ENCODE measurements around the gene RASSF3. TPM values are rescaled to one million over a fixed set of nuclear protein-coding genes. Genes with fewer than 3 reads are reported as not detected.
"Not testable (repeated sequence)": the region's sequence is repeated elsewhere in the genome, so short reads cannot be mapped to it uniquely, and the experiment has no call there.

The RASSF3 gene
- total RNA-seq, 1 donor from 2014 or later, result 29.5 TPM

DNA sequence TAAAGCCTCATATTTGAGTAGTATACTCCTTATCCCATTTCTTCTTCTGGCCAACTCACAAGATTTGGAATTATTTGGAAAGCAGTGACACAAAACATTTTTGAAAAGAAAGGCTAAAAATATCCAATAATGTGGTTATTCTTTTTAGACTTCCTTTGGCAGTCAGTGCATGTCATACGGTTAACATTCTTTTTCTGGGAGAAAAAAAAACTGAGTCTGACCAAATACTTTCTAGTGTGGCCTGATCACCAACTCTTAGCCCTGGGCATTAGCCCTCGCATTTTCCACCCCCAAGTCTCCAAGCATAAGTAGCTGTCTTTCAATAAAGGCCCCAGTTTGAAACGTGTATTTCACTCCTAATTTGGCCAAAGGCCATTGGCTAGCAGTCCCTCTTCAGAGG lies 5.9 kb downstream of the RASSF3 start:
- no peaks in the 10 kb centered on the region for H3K9me3 ChIP-seq
- no peak for TF ChIP-seq POLR2AphosphoS5 (IDR thresholded peaks at IDR 0.05; ENCODE audit: insufficient read depth in 1 of 2, low read depth in 1 of 2)
- TF ChIP-seq, protein P1, sequence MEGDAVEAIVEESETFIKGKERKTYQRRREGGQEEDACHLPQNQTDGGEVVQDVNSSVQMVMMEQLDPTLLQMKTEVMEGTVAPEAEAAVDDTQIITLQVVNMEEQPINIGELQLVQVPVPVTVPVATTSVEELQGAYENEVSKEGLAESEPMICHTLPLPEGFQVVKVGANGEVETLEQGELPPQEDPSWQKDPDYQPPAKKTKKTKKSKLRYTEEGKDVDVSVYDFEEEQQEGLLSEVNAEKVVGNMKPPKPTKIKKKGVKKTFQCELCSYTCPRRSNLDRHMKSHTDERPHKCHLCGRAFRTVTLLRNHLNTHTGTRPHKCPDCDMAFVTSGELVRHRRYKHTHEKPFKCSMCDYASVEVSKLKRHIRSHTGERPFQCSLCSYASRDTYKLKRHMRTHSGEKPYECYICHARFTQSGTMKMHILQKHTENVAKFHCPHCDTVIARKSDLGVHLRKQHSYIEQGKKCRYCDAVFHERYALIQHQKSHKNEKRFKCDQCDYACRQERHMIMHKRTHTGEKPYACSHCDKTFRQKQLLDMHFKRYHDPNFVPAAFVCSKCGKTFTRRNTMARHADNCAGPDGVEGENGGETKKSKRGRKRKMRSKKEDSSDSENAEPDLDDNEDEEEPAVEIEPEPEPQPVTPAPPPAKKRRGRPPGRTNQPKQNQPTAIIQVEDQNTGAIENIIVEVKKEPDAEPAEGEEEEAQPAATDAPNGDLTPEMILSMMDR (IDR thresholded peaks at IDR 0.05), result no peak
- TF ChIP-seq POLR2A (IDR thresholded peaks at IDR 0.05), result no peak
- DNase-seq (ENCODE audit: extremely low spot score in 2 of 2), result no peak
- H3K4me3 ChIP-seq, result no peak overlapping the region
- peak overlapping the region; percentile 47 for H3K27ac ChIP-seq
- no peaks in the 10 kb centered on the region for H3K36me3 ChIP-seq
- intact Hi-C loops (cut with DNase I), result loop anchor here (10.0 kb wide), 1 partner anchor 69 kb away; no protein-coding TSS in a partner anchor
- H3K27me3 ChIP-seq, result no peaks in the 10 kb centered on the region
- H3K4me1 ChIP-seq, result peaks cover 43% of the 10 kb centered on the region

DNA sequence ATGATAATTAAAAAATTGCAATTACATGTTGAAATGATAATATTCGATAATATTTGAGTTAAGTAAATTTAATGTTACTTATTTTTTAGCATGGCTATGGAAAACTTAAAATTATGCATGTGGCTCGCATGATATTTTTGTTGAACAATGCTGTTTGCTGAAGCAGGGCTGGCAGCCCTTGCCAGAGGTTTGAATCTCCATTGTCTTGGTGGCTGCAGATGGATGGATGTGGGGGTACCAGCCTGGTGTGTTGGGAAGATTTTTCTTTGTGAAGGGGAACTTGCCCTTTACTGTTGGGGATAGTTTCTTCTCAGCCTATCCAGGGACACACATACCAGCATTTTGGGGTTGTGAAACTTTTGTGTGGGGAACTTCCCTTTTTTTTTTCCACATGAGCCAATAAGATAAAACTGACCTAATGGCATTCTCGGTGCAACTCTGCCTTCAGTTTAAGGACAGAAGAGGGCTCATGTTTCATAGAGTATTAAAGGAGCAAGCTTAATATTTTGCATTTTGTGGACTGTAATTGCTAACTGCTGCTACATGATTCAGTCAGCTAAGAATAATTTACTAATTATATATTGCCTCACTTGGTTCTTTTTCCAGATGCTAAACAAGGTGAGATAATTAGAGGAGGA lies 8.8 kb downstream of the RASSF3 start:
- Histone ChIP-seq H3K9me3 (no peaks in the 10 kb centered on the region), H3K4me3 (no peak overlapping the region), H3K27me3 (no peaks in the 10 kb centered on the region), H3K4me1 (peaks cover 36% of the 10 kb centered on the region), H3K27ac (peak overlapping the region; percentile 1), H3K36me3 (no peaks in the 10 kb centered on the region)
- TF ChIP-seq POLR2AphosphoS5 (IDR thresholded peaks at IDR 0.05; ENCODE audit: insufficient read depth in 1 of 2, low read depth in 1 of 2), result no peak
- TF ChIP-seq POLR2A (IDR thresholded peaks at IDR 0.05), result no peak
- TF ChIP-seq, protein P1 (IDR thresholded peaks at IDR 0.05), result no peak
- intact Hi-C loops (cut with DNase I), result loop anchor here (10.0 kb wide), 1 partner anchor 66 kb away; no protein-coding TSS in a partner anchor
- DNase-seq (ENCODE audit: extremely low spot score in 2 of 2), result no peak

DNA sequence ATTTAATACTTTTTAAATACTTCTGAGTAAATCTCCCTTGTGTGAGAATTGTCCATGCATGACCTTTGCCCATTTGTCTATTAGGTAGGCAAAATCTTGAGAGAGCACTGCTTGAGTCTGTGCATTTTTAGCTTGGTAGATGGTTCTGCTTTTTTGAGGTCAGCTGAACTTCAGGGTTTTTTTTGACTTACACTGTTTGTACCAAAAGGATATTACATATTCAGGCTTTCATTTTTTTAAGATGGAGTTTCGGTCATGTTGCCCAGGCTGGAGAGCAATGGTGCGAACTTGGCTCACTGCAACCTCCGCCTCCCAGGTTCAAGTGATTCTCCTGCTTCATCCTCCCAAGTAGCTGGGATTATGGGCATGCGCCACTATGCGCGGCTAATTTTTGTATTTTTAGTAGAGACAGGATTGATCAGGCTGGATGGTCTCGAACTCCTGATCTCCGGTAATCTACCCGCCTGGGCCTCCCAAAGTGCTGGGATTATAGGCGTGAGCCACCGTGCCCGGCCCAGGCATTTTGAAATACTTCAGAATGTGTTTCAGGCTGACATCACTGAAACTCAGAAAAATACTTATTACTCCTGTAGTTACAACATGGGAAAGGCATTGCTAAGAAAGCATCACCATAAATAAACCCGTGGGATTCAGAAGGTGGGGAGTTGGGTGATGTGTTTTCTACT lies 11.1 kb downstream of the RASSF3 start:
- H3K27me3 ChIP-seq, result no peaks in the 10 kb centered on the region
- H3K9me3 ChIP-seq, result no peaks in the 10 kb centered on the region
- no peak for TF ChIP-seq POLR2AphosphoS5 (IDR thresholded peaks at IDR 0.05; ENCODE audit: insufficient read depth in 1 of 2, low read depth in 1 of 2)
- no peak for DNase-seq (ENCODE audit: extremely low spot score in 2 of 2)
- no peaks in the 10 kb centered on the region for H3K36me3 ChIP-seq
- intact Hi-C loops (cut with DNase I), result no loop called here
- H3K4me3 ChIP-seq, result no peak overlapping the region
- H3K4me1 ChIP-seq, result peaks cover 49% of the 10 kb centered on the region
- H3K27ac ChIP-seq, result peak overlapping the region; percentile 25

DNA sequence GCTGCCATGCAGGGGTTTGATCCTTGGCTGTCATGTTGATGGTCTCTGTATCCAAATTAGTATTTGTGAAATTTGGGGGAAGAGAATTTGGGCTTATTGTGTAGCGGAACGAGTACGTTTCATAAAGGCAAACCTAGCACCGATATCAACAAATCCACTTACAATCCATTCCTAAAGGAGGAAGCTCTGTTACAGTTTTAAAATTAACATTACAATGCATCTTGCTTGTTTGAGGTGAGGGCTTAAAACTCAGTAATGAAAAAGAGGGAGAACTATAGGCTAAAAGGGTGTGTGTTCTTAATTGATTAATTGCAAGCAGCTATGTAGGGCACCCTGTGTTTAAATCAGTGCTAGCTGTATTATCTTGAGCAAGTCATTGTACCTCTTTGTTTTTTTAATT lies 13.7 kb downstream of the RASSF3 start:
- Histone ChIP-seq H3K27ac (peak overlapping the region; percentile 53), H3K9me3 (no peaks in the 10 kb centered on the region), H3K4me1 (peaks cover 52% of the 10 kb centered on the region), H3K36me3 (peaks cover 0 to under 1% of the 10 kb centered on the region in 2 donors), H3K27me3 (no peaks in the 10 kb centered on the region), H3K4me3 (no peak overlapping the region)
- intact Hi-C loops (cut with DNase I), result no loop called here
- DNase-seq (ENCODE audit: extremely low spot score in 2 of 2), result no peak
- TF ChIP-seq POLR2AphosphoS5 (IDR thresholded peaks at IDR 0.05; ENCODE audit: insufficient read depth in 1 of 2, low read depth in 1 of 2) (no peak), POLR2A (IDR thresholded peaks at IDR 0.05) (no peak)
- TF ChIP-seq, protein P1 (IDR thresholded peaks at IDR 0.05), result no peak

DNA sequence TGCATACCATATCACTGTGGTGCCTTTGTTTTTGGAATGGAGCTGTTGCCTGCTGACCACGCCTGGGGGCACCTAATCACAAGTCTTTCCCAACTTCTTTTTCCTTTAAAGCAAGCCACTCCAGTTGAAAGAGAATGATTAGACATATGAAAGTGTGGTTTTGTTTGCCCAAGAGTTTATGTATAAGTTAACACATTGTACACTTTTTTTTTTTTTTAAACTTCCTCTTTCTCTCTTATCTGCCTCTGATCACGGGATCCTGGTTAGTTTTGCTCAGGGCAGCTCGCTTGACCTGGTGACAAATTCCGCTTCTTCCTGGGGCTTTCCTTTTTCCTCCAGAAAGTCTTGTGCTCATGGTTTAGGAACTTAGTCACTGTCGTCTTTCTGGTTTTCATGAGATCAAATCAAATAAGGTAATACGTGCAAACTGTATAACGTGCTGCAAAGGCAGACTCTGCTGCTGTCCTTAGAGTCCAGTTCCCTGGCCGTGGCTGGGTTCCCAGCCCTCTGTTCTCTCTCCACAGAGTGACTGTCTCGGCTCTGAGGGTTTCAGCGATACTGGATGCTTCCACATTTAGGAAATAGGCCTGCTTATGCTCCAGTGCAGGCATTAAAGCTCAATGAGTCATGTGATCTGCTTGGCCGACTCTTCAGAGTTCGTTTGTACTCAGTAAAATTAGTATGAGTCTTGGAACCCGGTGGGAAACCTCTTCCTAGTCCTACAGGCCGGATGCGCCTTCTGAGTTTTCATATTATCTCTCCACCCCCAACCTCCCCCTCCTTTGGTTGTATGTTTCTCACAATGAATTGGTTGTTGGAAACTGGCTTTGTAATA lies 15.2 kb downstream of the RASSF3 start:
- TF ChIP-seq, protein P1 (IDR thresholded peaks at IDR 0.05), result no peak
- TF ChIP-seq POLR2A (IDR thresholded peaks at IDR 0.05) (no peak), POLR2AphosphoS5 (IDR thresholded peaks at IDR 0.05; ENCODE audit: insufficient read depth in 1 of 2, low read depth in 1 of 2) (peak; percentile 21 to 82)

DNA sequence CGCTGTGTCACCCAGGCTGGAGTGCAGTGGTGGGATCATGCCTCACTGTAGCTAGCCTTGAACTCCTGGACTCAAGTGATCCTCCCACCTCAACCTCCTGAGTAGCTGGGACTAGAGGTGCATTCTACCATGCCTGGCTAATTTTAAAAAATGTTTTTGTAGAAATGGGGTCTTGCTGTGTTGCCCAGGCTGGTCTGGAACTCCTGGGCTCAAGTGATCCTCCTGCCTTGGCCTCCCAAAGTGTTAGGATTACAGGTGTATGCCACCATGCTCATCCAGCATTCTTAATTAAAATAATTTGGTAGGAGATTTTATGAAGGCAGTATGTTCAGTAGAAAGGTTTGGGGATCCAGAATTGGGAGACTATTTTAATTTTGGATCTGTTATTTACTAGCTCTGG lies 16.3 kb downstream of the RASSF3 start:
- H3K4me3 ChIP-seq; DNase-seq (ENCODE audit: extremely low spot score in 2 of 2); H3K27me3 ChIP-seq; H3K9me3 ChIP-seq; H3K36me3 ChIP-seq; intact Hi-C loops (cut with DNase I): not testable (repeated sequence)
- peak overlapping the region; percentile 61 for H3K27ac ChIP-seq
- H3K4me1 ChIP-seq, result peaks cover 40% of the 10 kb centered on the region

More for the DNA sequence above, 15.2 kb downstream of the RASSF3 start:
- peaks cover 0 to 3% of the 10 kb centered on the region in 2 donors for H3K36me3 ChIP-seq
- H3K4me1 ChIP-seq, result peaks cover 40% of the 10 kb centered on the region
- no peaks in the 10 kb centered on the region for H3K27me3 ChIP-seq
- peak overlapping the region; percentile 61 for H3K27ac ChIP-seq
- no peaks in the 10 kb centered on the region for H3K9me3 ChIP-seq
- H3K4me3 ChIP-seq, result peak overlapping the region in 1 of 2 donors; percentile 7
- intact Hi-C loops (cut with DNase I), result no loop called here
- no peak for DNase-seq (ENCODE audit: extremely low spot score in 2 of 2)
